ENCODE measurements around the gene AGAP5. TPM values are rescaled to one million over a fixed set of nuclear protein-coding genes. Genes with fewer than 3 reads are reported as not detected.
A peak's percentile ranks its signal among the peaks of the same experiment; 100 is the strongest.

Gene AGAP5
- total and polyA plus RNA-seq, 2 of the 13 experiments (the other 11 are each of a cell fraction or from before 2014, with no cell fraction given): 5.3 to 7.9 TPM

- Histone ChIP-seq H3K4me3 (replicated peaks in 1 of 3; ENCODE audit: insufficient read depth in 1 of 3, low read depth in 2 of 3, low read length in 3 of 3) (no peak within 1 kb of the TSS), H3K27me3 (ENCODE audit: control insufficient read depth in 1 of 2, insufficient read depth in 2 of 2, low read length in 2 of 2) (peaks cover 0 to 6% of the 10 kb centered on the region in 2 experiments; a peak in 1 of 5 replicates), H3K36me3 (replicated peaks in 1 of 2; ENCODE audit: control insufficient read depth in 1 of 2, insufficient read depth in 2 of 2, low read length in 2 of 2) (no peaks in the 10 kb centered on the region), H3K4me1 (ENCODE audit: insufficient read depth, low read length) (0 out of 2 replicates have a peak, but pooled peaks cover 2% of the 10 kb centered on the region), H3K9ac (ENCODE audit: insufficient read depth, low read depth, low read length) (no peak within 1 kb of the TSS), H4K20me1 (ENCODE audit: insufficient read depth, low read length) (no peaks in the 10 kb centered on the region), H3K27ac (ENCODE audit: extremely low read length, insufficient read depth, low read length) (no peak within 1 kb of the TSS), H3K4me2 (ENCODE audit: low read depth, low read length) (peak within 1 kb of the TSS; percentile 20; the same call in 1 of the 2 replicates), H2AFZ (ENCODE audit: low read length) (no peak within 1 kb of the TSS), H3K9me3 (ENCODE audit: low read length) (no peaks in the 10 kb centered on the region), H3K79me2 (ENCODE audit: insufficient read depth, low read length) (no peaks in the 10 kb centered on the region)
- DNase-seq (ENCODE audit: low spot score): no peak
- no TSS peak for BruUV-seq (replicated peaks)
- ChIA-PET CTCF (ENCODE audit: low intra/inter-chr PET ratio, low total read pairs) (interaction anchor here (1.0 kb wide), 1 partner anchor 127 kb away, joined by 4 read pairs; no protein-coding TSS in a partner anchor), POLR2A (no interaction called here)
- 46% methylated on average over 5 of the region's 5 CpGs for WGBS (ENCODE audit: low lambda C conversion rate)
- no peak for ATAC-seq
- in situ Hi-C loops (cut with HindIII; ENCODE audit: extremely low pct_ligation_motif_present, low pct_unique_long_range_greater_than_20kb) (no loop called here), intact Hi-C loops (cut with micrococcal nuclease; ENCODE audit: unreplicated experiment) (no loop called here)
- TF ChIP-seq, protein P1, sequence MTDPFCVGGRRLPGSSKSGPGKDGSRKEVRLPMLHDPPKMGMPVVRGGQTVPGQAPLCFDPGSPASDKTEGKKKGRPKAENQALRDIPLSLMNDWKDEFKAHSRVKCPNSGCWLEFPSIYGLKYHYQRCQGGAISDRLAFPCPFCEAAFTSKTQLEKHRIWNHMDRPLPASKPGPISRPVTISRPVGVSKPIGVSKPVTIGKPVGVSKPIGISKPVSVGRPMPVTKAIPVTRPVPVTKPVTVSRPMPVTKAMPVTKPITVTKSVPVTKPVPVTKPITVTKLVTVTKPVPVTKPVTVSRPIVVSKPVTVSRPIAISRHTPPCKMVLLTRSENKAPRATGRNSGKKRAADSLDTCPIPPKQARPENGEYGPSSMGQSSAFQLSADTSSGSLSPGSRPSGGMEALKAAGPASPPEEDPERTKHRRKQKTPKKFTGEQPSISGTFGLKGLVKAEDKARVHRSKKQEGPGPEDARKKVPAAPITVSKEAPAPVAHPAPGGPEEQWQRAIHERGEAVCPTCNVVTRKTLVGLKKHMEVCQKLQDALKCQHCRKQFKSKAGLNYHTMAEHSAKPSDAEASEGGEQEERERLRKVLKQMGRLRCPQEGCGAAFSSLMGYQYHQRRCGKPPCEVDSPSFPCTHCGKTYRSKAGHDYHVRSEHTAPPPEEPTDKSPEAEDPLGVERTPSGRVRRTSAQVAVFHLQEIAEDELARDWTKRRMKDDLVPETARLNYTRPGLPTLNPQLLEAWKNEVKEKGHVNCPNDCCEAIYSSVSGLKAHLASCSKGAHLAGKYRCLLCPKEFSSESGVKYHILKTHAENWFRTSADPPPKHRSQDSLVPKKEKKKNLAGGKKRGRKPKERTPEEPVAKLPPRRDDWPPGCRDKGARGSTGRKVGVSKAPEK (CRISPR knock-in tag; IDR thresholded peaks at IDR 0.05; ENCODE audit: borderline replicate concordance): no peak
- TF ChIP-seq KAT7 (CRISPR knock-in tag; IDR thresholded peaks at IDR 0.05; ENCODE audit: borderline replicate concordance) (no peak), PBX2 (CRISPR knock-in tag; IDR thresholded peaks at IDR 0.05) (no peak), ZNF7 (CRISPR knock-in tag; IDR thresholded peaks at IDR 0.05) (no peak), SP4 (CRISPR knock-in tag; IDR thresholded peaks at IDR 0.05) (no peak), NRL (CRISPR knock-in tag; IDR thresholded peaks at IDR 0.05; ENCODE audit: borderline replicate concordance) (no peak), ZNF577 (CRISPR knock-in tag; IDR thresholded peaks at IDR 0.05; ENCODE audit: borderline replicate concordance, low read depth) (no peak), NKX3-1 (CRISPR knock-in tag; IDR thresholded peaks at IDR 0.05) (no peak), PCBP2 (optimal IDR thresholded peaks at IDR 0.05; ENCODE audit: low read depth, low read length, poor library complexity, severe bottlenecking) (no peak), ZNF639 (CRISPR knock-in tag; conservative IDR thresholded peaks at IDR 0.05) (no peak), ZBTB38 (CRISPR knock-in tag; IDR thresholded peaks at IDR 0.05) (no peak), DNMT1 (CRISPR knock-in tag; IDR thresholded peaks at IDR 0.05) (no peak)
- no peak for FAIRE-seq
These were observed 42.0 kb downstream of the AGAP5 start, which contains the start of gene SYNPO2L for GRCh38 chr10:73655990-73656298. TSS of gene SYNPO2L (minus strand) at chr10:73656029. CDS start at chr10:73655922, 107 bp downstream.

All from HepG2 (cell line).